Upper lobe of left lung (tissue), 4 donors: Measurements from ENCODE around the gene UBA1.

ENCODE experiments used
- CTCF ChIP-seq, 6 experiments: fragments of 450-650 bp in 4 of 6; fragments of 200-600 bp in 2 of 6; sonication (generic) in 2 of 6; IDR thresholded peaks; one replicate each; pipeline ENCODE4 v1.5.1; 2016 to 2019; ENCODE audit warnings: antibody characterized with exemption in 6 of 6
- POLR2A ChIP-seq, 4 donors: fragments of 450-650 bp; IDR thresholded peaks; one replicate each; pipeline ENCODE4 v1.5.1; 2016 to 2017; ENCODE audit warnings: antibody characterized with exemption in 4 of 4, mild to moderate bottlenecking in 2 of 4
- POLR2AphosphoS5 ChIP-seq, 2 donors: sonication (generic); formaldehyde crosslinking; IDR thresholded peaks; one replicate each; pipeline ENCODE4 v1.5.1; 2017; ENCODE audit warnings: antibody characterized with exemption in 2 of 2

DNA sequence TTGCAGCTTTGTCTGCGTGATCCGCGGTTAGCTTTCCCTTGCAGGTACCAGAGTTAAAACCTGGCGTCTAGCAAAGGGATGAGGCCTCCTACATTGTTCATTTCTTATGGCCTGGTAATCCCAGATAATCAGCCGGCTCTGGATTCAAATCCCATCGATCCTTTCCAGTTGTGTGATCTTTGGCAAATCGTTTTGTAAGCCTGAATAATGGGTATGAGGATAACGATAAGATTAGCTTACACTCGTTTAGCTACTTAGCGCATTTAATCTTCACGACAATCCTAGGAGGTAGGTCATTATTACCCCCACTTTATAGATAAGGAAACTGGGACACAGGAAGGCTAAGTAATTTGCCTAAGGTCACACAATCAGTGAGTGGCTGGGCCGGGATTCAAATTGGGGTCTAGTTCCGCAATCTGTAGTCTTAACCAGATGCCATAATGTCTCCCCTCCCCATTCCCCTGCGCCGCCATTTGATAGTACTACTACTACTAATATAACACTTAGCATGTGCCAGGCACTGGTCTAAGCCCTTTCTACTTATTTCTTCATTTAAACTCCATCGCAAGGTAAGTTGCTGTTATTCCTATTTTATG, 1.7 kb upstream of the UBA1 start:
- TF ChIP-seq POLR2AphosphoS5 (IDR thresholded peaks at IDR 0.05) (no peak), POLR2A (IDR thresholded peaks at IDR 0.05) (no peak), CTCF (IDR thresholded peaks at IDR 0.05) (no peak)
